IPS-15b (cell line): ENCODE results near the gene IRF6.

Experiments
- H3K27me3 ChIP-seq: one replicate; pipeline ENCODE4 v1.6.1; 2013; ENCODE audit warnings: low read length; ENCODE audit not compliant: control insufficient read depth, insufficient read depth
- H3K36me3 ChIP-seq: one replicate; pipeline ENCODE4 v1.6.1; 2013; ENCODE audit warnings: low read length; ENCODE audit not compliant: control insufficient read depth, insufficient read depth
- H3K4me1 ChIP-seq: one replicate; pipeline ENCODE4 v1.6.1; 2013; ENCODE audit warnings: mild to moderate bottlenecking, low read length; ENCODE audit not compliant: control insufficient read depth, insufficient read depth
- H3K4me3 ChIP-seq: one replicate; pipeline ENCODE4 v1.5.1; 2013; ENCODE audit warnings: low read depth, low read length
- H3K9ac ChIP-seq: one replicate; pipeline ENCODE4 v1.6.1; 2013; ENCODE audit warnings: low read depth, mild to moderate bottlenecking, low read length
- H3K9me3 ChIP-seq: one replicate; pipeline ENCODE4 v1.6.1; 2013; ENCODE audit warnings: mild to moderate bottlenecking, low read length; ENCODE audit not compliant: control insufficient read depth, insufficient read depth

Gene IRF6

GRCh38 chr1:209737118-209737505 is 68.8 kb downstream of the IRF6 start:
- Histone ChIP-seq H3K27me3 (peaks cover 5% of the 10 kb centered on the region), H3K36me3 (no peaks in the 10 kb centered on the region), H3K9ac (no peak overlapping the region), H3K4me1 (no peaks in the 10 kb centered on the region), H3K4me3 (no peak overlapping the region), H3K9me3 (no peaks in the 10 kb centered on the region)

GRCh38 chr1:209736490-209737117 is 69.3 kb downstream of the IRF6 start:
- H3K4me1 ChIP-seq, result no peaks in the 10 kb centered on the region

More at GRCh38 chr1:209736490-209737117, 69.3 kb downstream of the IRF6 start:
- H3K9ac ChIP-seq, result no peak overlapping the region
- H3K9me3 ChIP-seq, result no peaks in the 10 kb centered on the region
- no peak overlapping the region for H3K4me3 ChIP-seq
- peaks cover under 1% of the 10 kb centered on the region for H3K27me3 ChIP-seq
- H3K36me3 ChIP-seq, result no peaks in the 10 kb centered on the region
